ENCODE data around the gene LRP8. TPM values are rescaled to one million over a fixed set of nuclear protein-coding genes. Genes with fewer than 3 reads are reported as not detected.

LRP8 gene
- total and polyA plus RNA-seq, 2 experiments from 2014 or later: 27.8 to 71.1 TPM

DNA sequence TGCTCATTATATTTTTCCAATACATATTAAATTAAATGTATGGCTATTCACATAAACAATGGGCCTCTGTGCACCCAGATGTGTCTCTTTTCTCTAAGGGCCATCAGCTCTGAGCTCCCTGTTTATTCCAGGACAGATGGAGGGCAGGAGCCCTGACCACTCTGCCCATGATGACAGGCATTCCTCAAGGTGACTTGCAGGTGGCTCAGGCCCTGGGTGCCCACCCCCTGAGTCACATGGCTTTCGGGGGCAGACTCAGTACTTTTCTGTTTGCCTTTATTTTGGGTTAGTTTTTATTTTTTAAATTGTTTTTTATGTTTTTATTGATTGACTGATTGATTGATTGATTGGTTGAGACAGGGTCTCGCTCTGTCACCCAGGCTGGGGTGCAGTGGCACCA lies 6.4 kb upstream of the LRP8 start:
- H3K36me3 ChIP-seq (ENCODE audit: insufficient read depth): no peaks in the 10 kb centered on the region; the same call in 1 of the 2 replicates
- no peaks in the 10 kb centered on the region for H3K79me2 ChIP-seq (replicated peaks; ENCODE audit: insufficient read depth)
- no peaks in the 10 kb centered on the region for H4K20me1 ChIP-seq (replicated peaks; ENCODE audit: insufficient read depth)
- H3K27ac Mint-ChIP-seq: no peak overlapping the region
- H3K36me3 Mint-ChIP-seq (ENCODE audit: low read depth): peaks cover 6% of the 10 kb centered on the region; the same call in 2 of the 3 replicates
- H3K27me3 Mint-ChIP-seq (ENCODE audit: insufficient read depth, low read depth, poor library complexity): peaks cover 5% of the 10 kb centered on the region
- H3K4me3 Mint-ChIP-seq: no peak overlapping the region
- DNase-seq (ENCODE audit: low spot score) (no peak), ATAC-seq (no peak)
- no peaks in the 10 kb centered on the region; the same call in 2 of the 3 replicates for H3K9me3 Mint-ChIP-seq
- H3K27me3 ChIP-seq (ENCODE audit: insufficient read depth): no peaks in the 10 kb centered on the region
- no peak overlapping the region for H3K4me3 ChIP-seq
- H3K9me2 ChIP-seq (ENCODE audit: insufficient read depth): no peaks in the 10 kb centered on the region
- H2AFZ ChIP-seq: no peak overlapping the region
- no peaks in the 10 kb centered on the region for H3F3A ChIP-seq (replicated peaks; ENCODE audit: low read depth)
- H3K27ac ChIP-seq (ENCODE audit: low read depth): no peak overlapping the region
- peaks cover 2% of the 10 kb centered on the region; the same call in 1 of the 3 replicates for H3K4me1 Mint-ChIP-seq
- TF ChIP-seq POLR2AphosphoS5 (IDR thresholded peaks at IDR 0.05; ENCODE audit: low read depth) (no peak), EZH2phosphoT487 (IDR thresholded peaks at IDR 0.05; ENCODE audit: unreplicated experiment) (no peak), ZNF331 (CRISPR knock-in tag; IDR thresholded peaks at IDR 0.05; ENCODE audit: low read depth) (no peak), STAT1 (IDR thresholded peaks at IDR 0.05; ENCODE audit: unreplicated experiment) (no peak), JUNB (IDR thresholded peaks at IDR 0.05; ENCODE audit: unreplicated experiment) (no peak), EZH2 (IDR thresholded peaks at IDR 0.05; ENCODE audit: low read depth, unreplicated experiment) (no peak), ZNF114 (CRISPR knock-in tag; IDR thresholded peaks at IDR 0.05) (no peak), NANOG (IDR thresholded peaks at IDR 0.05; ENCODE audit: borderline replicate concordance) (no peak), CREB1 (CRISPR knock-in tag; IDR thresholded peaks at IDR 0.05; ENCODE audit: low read depth) (no peak)
- TF ChIP-seq, protein P1, sequence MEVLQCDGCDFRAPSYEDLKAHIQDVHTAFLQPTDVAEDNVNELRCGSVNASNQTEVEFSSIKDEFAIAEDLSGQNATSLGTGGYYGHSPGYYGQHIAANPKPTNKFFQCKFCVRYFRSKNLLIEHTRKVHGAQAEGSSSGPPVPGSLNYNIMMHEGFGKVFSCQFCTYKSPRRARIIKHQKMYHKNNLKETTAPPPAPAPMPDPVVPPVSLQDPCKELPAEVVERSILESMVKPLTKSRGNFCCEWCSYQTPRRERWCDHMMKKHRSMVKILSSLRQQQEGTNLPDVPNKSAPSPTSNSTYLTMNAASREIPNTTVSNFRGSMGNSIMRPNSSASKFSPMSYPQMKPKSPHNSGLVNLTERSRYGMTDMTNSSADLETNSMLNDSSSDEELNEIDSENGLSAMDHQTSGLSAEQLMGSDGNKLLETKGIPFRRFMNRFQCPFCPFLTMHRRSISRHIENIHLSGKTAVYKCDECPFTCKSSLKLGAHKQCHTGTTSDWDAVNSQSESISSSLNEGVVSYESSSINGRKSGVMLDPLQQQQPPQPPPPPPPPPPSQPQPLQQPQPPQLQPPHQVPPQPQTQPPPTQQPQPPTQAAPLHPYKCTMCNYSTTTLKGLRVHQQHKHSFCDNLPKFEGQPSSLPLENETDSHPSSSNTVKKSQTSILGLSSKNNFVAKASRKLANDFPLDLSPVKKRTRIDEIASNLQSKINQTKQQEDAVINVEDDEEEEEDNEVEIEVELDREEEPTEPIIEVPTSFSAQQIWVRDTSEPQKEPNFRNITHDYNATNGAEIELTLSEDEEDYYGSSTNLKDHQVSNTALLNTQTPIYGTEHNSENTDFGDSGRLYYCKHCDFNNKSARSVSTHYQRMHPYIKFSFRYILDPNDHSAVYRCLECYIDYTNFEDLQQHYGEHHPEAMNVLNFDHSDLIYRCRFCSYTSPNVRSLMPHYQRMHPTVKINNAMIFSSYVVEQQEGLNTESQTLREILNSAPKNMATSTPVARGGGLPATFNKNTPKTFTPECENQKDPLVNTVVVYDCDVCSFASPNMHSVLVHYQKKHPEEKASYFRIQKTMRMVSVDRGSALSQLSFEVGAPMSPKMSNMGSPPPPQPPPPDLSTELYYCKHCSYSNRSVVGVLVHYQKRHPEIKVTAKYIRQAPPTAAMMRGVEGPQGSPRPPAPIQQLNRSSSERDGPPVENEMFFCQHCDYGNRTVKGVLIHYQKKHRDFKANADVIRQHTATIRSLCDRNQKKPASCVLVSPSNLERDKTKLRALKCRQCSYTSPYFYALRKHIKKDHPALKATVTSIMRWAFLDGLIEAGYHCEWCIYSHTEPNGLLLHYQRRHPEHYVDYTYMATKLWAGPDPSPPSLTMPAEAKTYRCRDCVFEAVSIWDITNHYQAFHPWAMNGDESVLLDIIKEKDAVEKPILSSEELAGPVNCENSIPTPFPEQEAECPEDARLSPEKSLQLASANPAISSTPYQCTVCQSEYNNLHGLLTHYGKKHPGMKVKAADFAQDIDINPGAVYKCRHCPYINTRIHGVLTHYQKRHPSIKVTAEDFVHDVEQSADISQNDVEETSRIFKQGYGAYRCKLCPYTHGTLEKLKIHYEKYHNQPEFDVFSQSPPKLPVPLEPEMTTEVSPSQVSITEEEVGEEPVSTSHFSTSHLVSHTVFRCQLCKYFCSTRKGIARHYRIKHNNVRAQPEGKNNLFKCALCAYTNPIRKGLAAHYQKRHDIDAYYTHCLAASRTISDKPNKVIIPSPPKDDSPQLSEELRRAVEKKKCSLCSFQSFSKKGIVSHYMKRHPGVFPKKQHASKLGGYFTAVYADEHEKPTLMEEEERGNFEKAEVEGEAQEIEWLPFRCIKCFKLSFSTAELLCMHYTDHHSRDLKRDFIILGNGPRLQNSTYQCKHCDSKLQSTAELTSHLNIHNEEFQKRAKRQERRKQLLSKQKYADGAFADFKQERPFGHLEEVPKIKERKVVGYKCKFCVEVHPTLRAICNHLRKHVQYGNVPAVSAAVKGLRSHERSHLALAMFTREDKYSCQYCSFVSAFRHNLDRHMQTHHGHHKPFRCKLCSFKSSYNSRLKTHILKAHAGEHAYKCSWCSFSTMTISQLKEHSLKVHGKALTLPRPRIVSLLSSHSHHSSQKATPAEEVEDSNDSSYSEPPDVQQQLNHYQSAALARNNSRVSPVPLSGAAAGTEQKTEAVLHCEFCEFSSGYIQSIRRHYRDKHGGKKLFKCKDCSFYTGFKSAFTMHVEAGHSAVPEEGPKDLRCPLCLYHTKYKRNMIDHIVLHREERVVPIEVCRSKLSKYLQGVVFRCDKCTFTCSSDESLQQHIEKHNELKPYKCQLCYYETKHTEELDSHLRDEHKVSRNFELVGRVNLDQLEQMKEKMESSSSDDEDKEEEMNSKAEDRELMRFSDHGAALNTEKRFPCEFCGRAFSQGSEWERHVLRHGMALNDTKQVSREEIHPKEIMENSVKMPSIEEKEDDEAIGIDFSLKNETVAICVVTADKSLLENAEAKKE (CRISPR knock-in tag; IDR thresholded peaks at IDR 0.05): no peak
- TF ChIP-seq, protein P2, sequence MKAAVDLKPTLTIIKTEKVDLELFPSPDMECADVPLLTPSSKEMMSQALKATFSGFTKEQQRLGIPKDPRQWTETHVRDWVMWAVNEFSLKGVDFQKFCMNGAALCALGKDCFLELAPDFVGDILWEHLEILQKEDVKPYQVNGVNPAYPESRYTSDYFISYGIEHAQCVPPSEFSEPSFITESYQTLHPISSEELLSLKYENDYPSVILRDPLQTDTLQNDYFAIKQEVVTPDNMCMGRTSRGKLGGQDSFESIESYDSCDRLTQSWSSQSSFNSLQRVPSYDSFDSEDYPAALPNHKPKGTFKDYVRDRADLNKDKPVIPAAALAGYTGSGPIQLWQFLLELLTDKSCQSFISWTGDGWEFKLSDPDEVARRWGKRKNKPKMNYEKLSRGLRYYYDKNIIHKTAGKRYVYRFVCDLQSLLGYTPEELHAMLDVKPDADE (IDR thresholded peaks at IDR 0.05): no peak
- TF ChIP-seq, protein P3, sequence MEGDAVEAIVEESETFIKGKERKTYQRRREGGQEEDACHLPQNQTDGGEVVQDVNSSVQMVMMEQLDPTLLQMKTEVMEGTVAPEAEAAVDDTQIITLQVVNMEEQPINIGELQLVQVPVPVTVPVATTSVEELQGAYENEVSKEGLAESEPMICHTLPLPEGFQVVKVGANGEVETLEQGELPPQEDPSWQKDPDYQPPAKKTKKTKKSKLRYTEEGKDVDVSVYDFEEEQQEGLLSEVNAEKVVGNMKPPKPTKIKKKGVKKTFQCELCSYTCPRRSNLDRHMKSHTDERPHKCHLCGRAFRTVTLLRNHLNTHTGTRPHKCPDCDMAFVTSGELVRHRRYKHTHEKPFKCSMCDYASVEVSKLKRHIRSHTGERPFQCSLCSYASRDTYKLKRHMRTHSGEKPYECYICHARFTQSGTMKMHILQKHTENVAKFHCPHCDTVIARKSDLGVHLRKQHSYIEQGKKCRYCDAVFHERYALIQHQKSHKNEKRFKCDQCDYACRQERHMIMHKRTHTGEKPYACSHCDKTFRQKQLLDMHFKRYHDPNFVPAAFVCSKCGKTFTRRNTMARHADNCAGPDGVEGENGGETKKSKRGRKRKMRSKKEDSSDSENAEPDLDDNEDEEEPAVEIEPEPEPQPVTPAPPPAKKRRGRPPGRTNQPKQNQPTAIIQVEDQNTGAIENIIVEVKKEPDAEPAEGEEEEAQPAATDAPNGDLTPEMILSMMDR (conservative IDR thresholded peaks at IDR 0.05; ENCODE audit: low read depth in 2 of 2): no peak
- TF ChIP-seq, protein P4, sequence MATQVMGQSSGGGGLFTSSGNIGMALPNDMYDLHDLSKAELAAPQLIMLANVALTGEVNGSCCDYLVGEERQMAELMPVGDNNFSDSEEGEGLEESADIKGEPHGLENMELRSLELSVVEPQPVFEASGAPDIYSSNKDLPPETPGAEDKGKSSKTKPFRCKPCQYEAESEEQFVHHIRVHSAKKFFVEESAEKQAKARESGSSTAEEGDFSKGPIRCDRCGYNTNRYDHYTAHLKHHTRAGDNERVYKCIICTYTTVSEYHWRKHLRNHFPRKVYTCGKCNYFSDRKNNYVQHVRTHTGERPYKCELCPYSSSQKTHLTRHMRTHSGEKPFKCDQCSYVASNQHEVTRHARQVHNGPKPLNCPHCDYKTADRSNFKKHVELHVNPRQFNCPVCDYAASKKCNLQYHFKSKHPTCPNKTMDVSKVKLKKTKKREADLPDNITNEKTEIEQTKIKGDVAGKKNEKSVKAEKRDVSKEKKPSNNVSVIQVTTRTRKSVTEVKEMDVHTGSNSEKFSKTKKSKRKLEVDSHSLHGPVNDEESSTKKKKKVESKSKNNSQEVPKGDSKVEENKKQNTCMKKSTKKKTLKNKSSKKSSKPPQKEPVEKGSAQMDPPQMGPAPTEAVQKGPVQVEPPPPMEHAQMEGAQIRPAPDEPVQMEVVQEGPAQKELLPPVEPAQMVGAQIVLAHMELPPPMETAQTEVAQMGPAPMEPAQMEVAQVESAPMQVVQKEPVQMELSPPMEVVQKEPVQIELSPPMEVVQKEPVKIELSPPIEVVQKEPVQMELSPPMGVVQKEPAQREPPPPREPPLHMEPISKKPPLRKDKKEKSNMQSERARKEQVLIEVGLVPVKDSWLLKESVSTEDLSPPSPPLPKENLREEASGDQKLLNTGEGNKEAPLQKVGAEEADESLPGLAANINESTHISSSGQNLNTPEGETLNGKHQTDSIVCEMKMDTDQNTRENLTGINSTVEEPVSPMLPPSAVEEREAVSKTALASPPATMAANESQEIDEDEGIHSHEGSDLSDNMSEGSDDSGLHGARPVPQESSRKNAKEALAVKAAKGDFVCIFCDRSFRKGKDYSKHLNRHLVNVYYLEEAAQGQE (IDR thresholded peaks at IDR 0.05; ENCODE audit: unreplicated experiment): no peak
- no peak overlapping the region for H3K4me2 ChIP-seq
- H3K4me1 ChIP-seq (ENCODE audit: insufficient read depth): no peaks in the 10 kb centered on the region
